Tibial nerve (tissue), 3 donors: ENCODE data around the gene VSX1.

Experiments used
- CTCF ChIP-seq, 5 experiments: fragments of 200-600 bp in 3 of 5; fragments of 450-650 bp in 2 of 5; sonication (generic) in 3 of 5; IDR thresholded peaks; one replicate each; pipeline ENCODE4 v1.5.1; 2016 to 2019; ENCODE audit warnings: antibody characterized with exemption in 5 of 5, mild to moderate bottlenecking in 3 of 5, moderate library complexity in 2 of 5
- POLR2A ChIP-seq, 2 donors: fragments of 450-650 bp; IDR thresholded peaks; one replicate each; pipeline ENCODE4 v1.6.1; 2017; ENCODE audit warnings: antibody characterized with exemption in 2 of 2, mild to moderate bottlenecking in 2 of 2, moderate library complexity in 2 of 2

GRCh38 chr20:25078662-25079061 lies 3.3 kb downstream of the VSX1 start:
- TF ChIP-seq CTCF (IDR thresholded peaks at IDR 0.05) = no peak
- no peak for TF ChIP-seq POLR2A (IDR thresholded peaks at IDR 0.05)
